Keratinocyte (primary cell): ENCODE measurements around the gene TMEM26. TPM values are rescaled to one million over a fixed set of nuclear protein-coding genes. Genes with fewer than 3 reads are reported as not detected.

Experiments used
- DNase-seq: peaks from one replicate; pipeline ENCODE4 v3.0.0-alpha.2; 2011; ENCODE audit warnings: low read depth, missing footprints, low spot score
- FAIRE-seq: peaks from 2 replicates; lab custom pipeline; 2011; peaks lifted over from hg19 to GRCh38; lab: Jason Lieb, UNC
- H2AFZ ChIP-seq: 2 replicates; pipeline ENCODE4 v1.6.0; 2012; ENCODE audit warnings: low read length, control low read depth, inconsistent platforms; ENCODE audit not compliant: control insufficient read depth
- H3K27ac ChIP-seq: 2 replicates; pipeline ENCODE4 v1.5.1; 2011; ENCODE audit warnings: low read length; ENCODE audit not compliant: control insufficient read depth, insufficient read depth
- H3K27me3 ChIP-seq: 3 replicates; pipeline ENCODE4 v1.6.0; 2011; ENCODE audit warnings: low read length; ENCODE audit not compliant: control insufficient read depth, insufficient read depth; ENCODE audit errors: extremely low read depth
- H3K36me3 ChIP-seq, 2 experiments: 2 replicates in 1 of 2; 3 replicates in 1 of 2; pipeline ENCODE4 v1.5.1; 2011; ENCODE audit warnings: low read length in 2 of 2, mild to moderate bottlenecking in 1 of 2; ENCODE audit not compliant: control insufficient read depth in 2 of 2, insufficient read depth in 2 of 2; ENCODE audit errors: extremely low read depth in 1 of 2
- H3K4me1 ChIP-seq: 3 replicates; pipeline ENCODE4 v1.5.1; 2011; ENCODE audit warnings: low read length; ENCODE audit not compliant: control insufficient read depth, insufficient read depth; ENCODE audit errors: extremely low read depth
- H3K4me2 ChIP-seq: 3 replicates; pipeline ENCODE4 v1.6.0; 2011; ENCODE audit warnings: low read depth, low read length; ENCODE audit not compliant: control insufficient read depth, insufficient read depth; ENCODE audit errors: extremely low read depth
- H3K4me3 ChIP-seq, 3 experiments: fragments of 200-600 bp in 1 of 3; sonication (generic) in 1 of 3; 2 replicates in 2 of 3; 3 replicates in 1 of 3; pipeline ENCODE4 v1.5.1; 2011 to 2016; ENCODE audit warnings: low read length in 3 of 3, mild to moderate bottlenecking in 3 of 3, control low read depth in 2 of 3, inconsistent platforms in 1 of 3, low read depth in 1 of 3, mixed read lengths in 1 of 3, mixed run types in 1 of 3, moderate library complexity in 1 of 3; ENCODE audit not compliant: control insufficient read depth in 2 of 3, insufficient read depth in 2 of 3; ENCODE audit errors: extremely low read depth in 1 of 3
- H3K79me2 ChIP-seq: 2 replicates; pipeline ENCODE4 v1.6.0; 2012; ENCODE audit warnings: low read length; ENCODE audit not compliant: control insufficient read depth, insufficient read depth
- H3K9ac ChIP-seq: 3 replicates; pipeline ENCODE4 v1.6.0; 2011; ENCODE audit warnings: low read length; ENCODE audit not compliant: control insufficient read depth, insufficient read depth; ENCODE audit errors: extremely low read depth
- H3K9me1 ChIP-seq: 3 replicates; pipeline ENCODE4 v1.6.0; 2011; ENCODE audit warnings: low read length; ENCODE audit not compliant: control insufficient read depth, insufficient read depth; ENCODE audit errors: extremely low read depth
- H3K9me3 ChIP-seq: 2 replicates; pipeline ENCODE4 v1.5.1; 2012; ENCODE audit warnings: low read depth, low read length; ENCODE audit not compliant: control insufficient read depth
- H4K20me1 ChIP-seq: 3 replicates; pipeline ENCODE4 v1.6.0; 2011; ENCODE audit warnings: low read length; ENCODE audit not compliant: control insufficient read depth, insufficient read depth; ENCODE audit errors: extremely low read depth
- CTCF ChIP-seq, 3 experiments: IDR thresholded peaks in 1 of 3; conservative IDR thresholded peaks in 1 of 3; optimal IDR thresholded peaks in 1 of 3; 2 replicates in 2 of 3; 3 replicates in 1 of 3; pipeline versions ENCODE3 to v1.5.1; 2011; ENCODE audit warnings: low read length in 3 of 3, mild to moderate bottlenecking in 3 of 3, moderate library complexity in 2 of 3, control low read depth in 1 of 3, inconsistent platforms in 1 of 3; ENCODE audit not compliant: insufficient read depth in 2 of 3; ENCODE audit errors: extremely low read depth in 1 of 3
- EZH2 ChIP-seq: IDR thresholded peaks from one replicate; pipeline ENCODE4 v1.6.1; 2012; ENCODE audit warnings: inconsistent platforms, mild to moderate bottlenecking, low read length, moderate library complexity
- dilution Hi-C: fragments of 300-500 bp; cut with MboI; formaldehyde crosslinking; loops from one replicate; pipeline ENCODE4 v1.7.0; 2020; ENCODE audit warnings: low sequenced_read_pairs; ENCODE audit not compliant: extremely low pct_ligation_motif_present
- polyA plus RNA-seq, 5 experiments: library from polyadenylated mRNA; depleted of rRNA in 3 of 5; stranded (reverse) in 3 of 5; stranded (forward) in 1 of 5; unstranded in 1 of 5; fragments of >200 nt; gene quantifications; 1 replicate in 1 of 5; 2 replicates in 3 of 5; 3 replicates in 1 of 5; pipeline versions ENCODE4 v1.2.1 to v1.2.3, GENCODE V29; 2011 to 2012; ENCODE audit warnings: missing spikeins in 2 of 5, low read depth in 1 of 5, low replicate concordance in 1 of 5

TMEM26 gene
- polyA plus RNA-seq, 1 donor (not counting 4 experiments of a cell fraction or from before 2014, with no cell fraction given), result not detected

GRCh38 chr10:61458031-61458430 lies 4.8 kb upstream of the TMEM26 start:
- no peaks in the 10 kb centered on the region for H4K20me1 ChIP-seq
- no peaks in the 10 kb centered on the region for H3K4me1 ChIP-seq
- DNase-seq (no peak), FAIRE-seq (no peak)
- no peaks in the 10 kb centered on the region for H3K9me1 ChIP-seq
- H3K79me2 ChIP-seq, result no peaks in the 10 kb centered on the region
- H3K9me3 ChIP-seq, result no peaks in the 10 kb centered on the region
- dilution Hi-C loops, result no loop called here
- no peak overlapping the region for H3K4me3 ChIP-seq
- H3K27ac ChIP-seq, result no peak overlapping the region
- TF ChIP-seq CTCF (optimal IDR thresholded peaks at IDR 0.05 in 1 of 3, IDR thresholded peaks at IDR 0.05 in 1 of 3, conservative IDR thresholded peaks at IDR 0.05 in 1 of 3; ENCODE audit: extremely low read depth in 1 of 3, insufficient read depth in 2 of 3, low read length in 3 of 3), result no peak
- no peak for TF ChIP-seq EZH2
- peaks cover 14% of the 10 kb centered on the region for H3K27me3 ChIP-seq
- no peak overlapping the region for H2AFZ ChIP-seq
- H3K9ac ChIP-seq, result no peak overlapping the region
- no peaks in the 10 kb centered on the region for H3K36me3 ChIP-seq
- H3K4me2 ChIP-seq, result no peak overlapping the region

GRCh38 chr10:61456095-61456789 lies 3.1 kb upstream of the TMEM26 start:
- Histone ChIP-seq H3K36me3 (no peaks in the 10 kb centered on the region), H3K9me1 (no peaks in the 10 kb centered on the region), H3K4me2 (no peak overlapping the region), H2AFZ (no peak overlapping the region), H3K9ac (no peak overlapping the region), H4K20me1 (no peaks in the 10 kb centered on the region), H3K27ac (no peak overlapping the region), H3K4me1 (no peaks in the 10 kb centered on the region), H3K27me3 (peaks cover 26% of the 10 kb centered on the region), H3K9me3 (no peaks in the 10 kb centered on the region), H3K4me3 (no peak overlapping the region), H3K79me2 (no peaks in the 10 kb centered on the region)
- no peak for FAIRE-seq
- dilution Hi-C loops, result no loop called here
- DNase-seq, result no peak
- TF ChIP-seq EZH2 (no peak), CTCF (optimal IDR thresholded peaks at IDR 0.05 in 1 of 3, IDR thresholded peaks at IDR 0.05 in 1 of 3, conservative IDR thresholded peaks at IDR 0.05 in 1 of 3; ENCODE audit: extremely low read depth in 1 of 3, insufficient read depth in 2 of 3, low read length in 3 of 3) (no peak)
